Keratinocyte (primary cell): Measurements from ENCODE around the gene DENND1A.

Source experiments
- CTCF ChIP-seq, 3 experiments: IDR thresholded peaks in 1 of 3; conservative IDR thresholded peaks in 1 of 3; optimal IDR thresholded peaks in 1 of 3; 2 replicates in 2 of 3; 3 replicates in 1 of 3; pipeline versions ENCODE3 to v1.5.1; 2011; ENCODE audit warnings: low read length in 3 of 3, mild to moderate bottlenecking in 3 of 3, moderate library complexity in 2 of 3, control low read depth in 1 of 3, inconsistent platforms in 1 of 3; ENCODE audit not compliant: insufficient read depth in 2 of 3; ENCODE audit errors: extremely low read depth in 1 of 3
- EZH2 ChIP-seq: IDR thresholded peaks from one replicate; pipeline ENCODE4 v1.6.1; 2012; ENCODE audit warnings: inconsistent platforms, mild to moderate bottlenecking, low read length, moderate library complexity

GRCh38 chr9:123355761-123356431 lies 574.0 kb downstream of the DENND1A start, which contains the start of gene CRB2:
- TF ChIP-seq CTCF (optimal IDR thresholded peaks at IDR 0.05 in 1 of 3, IDR thresholded peaks at IDR 0.05 in 1 of 3, conservative IDR thresholded peaks at IDR 0.05 in 1 of 3; ENCODE audit: extremely low read depth in 1 of 3, insufficient read depth in 2 of 3, low read length in 3 of 3): no peak
- no peak for TF ChIP-seq EZH2
